Activated T-helper 2 cell treated with anti-CD3 and anti-CD28 coated beads, Interferon-gamma antibody, Interleukin-2, Interleukin-4, amounts not matched to agents 10 μg/mL and 5 μg/mL and 100 μg/mL, durations not matched to agents 14 hours and 24 hours and 36 hours (primary cell): Measurements from ENCODE around the gene PLS1. TPM values are rescaled to one million over a fixed set of nuclear protein-coding genes. Genes with fewer than 3 reads are reported as not detected.

ENCODE experiments used
- DNase-seq: peaks from one replicate; pipeline ENCODE4 v3.0.0; 2021; ENCODE audit warnings: low spot score
- H3K27ac Mint-ChIP-seq: one replicate; pipeline ENCODE4 v1.8.0; 2021; ENCODE audit warnings: mixed read lengths
- H3K27me3 Mint-ChIP-seq: one replicate; pipeline ENCODE4 v1.8.0; 2021; ENCODE audit warnings: low read depth, mixed read lengths
- H3K36me3 Mint-ChIP-seq: one replicate; pipeline ENCODE4 v1.8.0; 2021; ENCODE audit warnings: low read depth, mixed read lengths
- H3K4me1 Mint-ChIP-seq: one replicate; pipeline ENCODE4 v1.8.0; 2021; ENCODE audit warnings: low read depth, mixed read lengths
- H3K4me3 Mint-ChIP-seq: one replicate; pipeline ENCODE4 v1.8.0; 2021; ENCODE audit warnings: low read depth, mild to moderate bottlenecking, moderate library complexity, mixed read lengths
- H3K9me3 Mint-ChIP-seq: one replicate; pipeline ENCODE4 v1.8.0; 2021; ENCODE audit warnings: mixed read lengths
- intact Hi-C: fragments of 100-400 bp; cut with micrococcal nuclease; formaldehyde crosslinking; loops from one replicate; pipeline ENCODE4 v1.15.1; 2023
- total RNA-seq: library from RNA; stranded (reverse); gene quantifications from 2 replicates; pipeline ENCODE4 v1.2.3, GENCODE V29; 2022

The PLS1 gene
- total RNA-seq, 1 donor from 2014 or later = 6.2 TPM

DNA sequence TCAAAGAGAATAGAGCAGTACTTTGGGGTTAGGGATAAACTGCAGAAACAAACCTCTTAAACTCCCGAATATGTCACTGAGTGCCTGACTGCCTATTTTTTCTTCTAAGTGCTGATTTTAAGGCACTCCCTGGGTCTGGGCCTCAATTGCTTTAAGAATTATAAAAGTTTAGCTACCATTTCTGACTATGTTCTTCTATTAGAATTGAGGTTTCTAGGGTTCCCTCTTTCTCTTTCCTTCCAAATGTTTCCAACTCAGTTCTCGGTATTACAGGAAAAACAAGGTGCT is 28.9 kb downstream of the PLS1 start:
- DNase-seq = no peak
- H3K4me3 Mint-ChIP-seq = no peak overlapping the region
- intact Hi-C loops = no loop called here
- H3K36me3 Mint-ChIP-seq = no peaks in the 10 kb centered on the region
- no peaks in the 10 kb centered on the region for H3K9me3 Mint-ChIP-seq
- H3K4me1 Mint-ChIP-seq = peaks cover 5% of the 10 kb centered on the region
- no peaks in the 10 kb centered on the region for H3K27me3 Mint-ChIP-seq
- no peak overlapping the region for H3K27ac Mint-ChIP-seq

DNA sequence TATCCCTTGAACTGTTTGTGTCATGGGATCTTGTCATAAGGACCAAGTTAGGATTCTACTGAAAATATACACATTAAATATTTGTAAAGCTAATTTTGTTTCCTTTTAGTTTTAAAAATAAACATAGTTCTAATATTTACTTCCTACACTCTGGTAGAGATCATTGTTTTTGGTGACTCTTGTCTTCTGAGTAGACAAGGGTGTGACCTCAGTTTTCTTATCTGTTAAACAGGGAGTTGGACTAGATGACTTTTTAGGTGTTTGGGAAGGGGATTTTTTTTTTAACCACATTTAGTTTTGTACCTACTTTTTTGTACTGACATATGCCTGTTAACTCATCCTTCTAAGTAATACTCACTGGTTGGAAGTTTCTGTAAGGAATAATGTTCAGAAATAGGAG is 30.8 kb downstream of the PLS1 start:
- Mint-ChIP-seq H3K9me3 (no peaks in the 10 kb centered on the region), H3K27me3 (no peaks in the 10 kb centered on the region), H3K27ac (no peak overlapping the region), H3K4me1 (peaks cover 5% of the 10 kb centered on the region), H3K4me3 (no peak overlapping the region), H3K36me3 (no peaks in the 10 kb centered on the region)
- no peak for DNase-seq
- intact Hi-C loops = no loop called here

DNA sequence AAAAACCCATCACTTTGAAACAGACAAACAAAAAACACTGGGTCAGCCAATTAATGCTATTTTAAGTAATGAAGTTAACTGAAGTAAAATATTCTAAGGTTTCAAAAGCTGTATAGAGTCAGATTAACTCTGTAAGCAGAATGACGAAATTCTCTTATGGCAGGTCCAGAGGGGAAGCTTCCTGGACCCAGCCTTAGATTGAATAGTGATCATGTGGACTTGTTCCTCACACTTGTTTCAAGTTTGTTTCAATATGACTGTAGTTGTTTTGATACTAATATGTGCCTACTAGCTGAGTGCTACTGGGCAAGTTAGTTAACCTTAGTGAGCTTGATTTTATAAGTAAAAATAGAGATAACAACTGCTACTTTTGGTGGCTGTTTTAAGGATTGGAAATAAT is 32.6 kb downstream of the PLS1 start:
- Mint-ChIP-seq H3K27me3 (no peaks in the 10 kb centered on the region), H3K9me3 (no peaks in the 10 kb centered on the region), H3K4me3 (no peak overlapping the region), H3K36me3 (no peaks in the 10 kb centered on the region), H3K27ac (no peak overlapping the region), H3K4me1 (peaks cover 5% of the 10 kb centered on the region)
- DNase-seq = no peak
- intact Hi-C loops = no loop called here

DNA sequence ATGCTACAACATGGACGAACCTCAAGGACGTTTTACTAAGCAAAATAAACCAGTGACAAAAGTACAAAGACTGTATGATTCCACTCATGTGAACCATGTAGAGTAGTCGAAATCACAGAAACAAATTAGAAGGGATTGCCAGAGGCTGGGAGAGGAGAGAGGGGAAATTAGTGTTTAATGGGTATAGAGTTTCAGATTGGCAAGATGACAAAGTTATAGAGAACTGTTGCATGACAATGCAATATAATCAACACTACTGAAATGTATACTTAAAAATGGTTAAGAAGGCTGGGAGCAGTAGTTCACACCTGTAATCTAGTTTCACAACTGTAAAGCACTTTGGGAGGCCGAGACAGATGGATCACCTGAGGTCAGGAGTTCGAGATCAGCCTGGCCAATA is 36.9 kb downstream of the PLS1 start:
- no peak overlapping the region for H3K4me3 Mint-ChIP-seq
- no peaks in the 10 kb centered on the region for H3K9me3 Mint-ChIP-seq
- H3K4me1 Mint-ChIP-seq = no peaks in the 10 kb centered on the region
- DNase-seq = no peak
- no peak overlapping the region for H3K27ac Mint-ChIP-seq
- no peaks in the 10 kb centered on the region for H3K36me3 Mint-ChIP-seq
- peaks cover 4% of the 10 kb centered on the region for H3K27me3 Mint-ChIP-seq
- intact Hi-C loops = no loop called here

DNA sequence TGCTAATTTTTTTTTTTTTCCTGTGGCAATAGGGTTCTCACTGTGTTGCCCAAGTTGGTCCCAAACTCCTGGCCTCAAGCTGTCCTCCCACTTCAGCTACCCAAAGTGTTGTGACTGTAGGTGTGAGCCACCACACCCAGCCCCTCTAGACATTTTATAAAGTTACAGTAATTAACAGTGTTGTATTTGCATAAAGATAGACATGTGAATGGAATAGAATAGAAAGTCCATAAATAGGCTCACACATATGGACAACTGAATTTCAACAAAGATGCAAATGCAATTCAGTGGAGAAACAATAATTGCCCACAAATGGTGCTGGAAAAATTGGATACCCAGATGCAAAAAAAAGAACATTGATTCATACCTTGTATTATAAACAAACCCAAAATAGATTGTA is 39.9 kb downstream of the PLS1 start:
- no peak overlapping the region for H3K4me3 Mint-ChIP-seq
- H3K36me3 Mint-ChIP-seq = no peaks in the 10 kb centered on the region
- H3K27me3 Mint-ChIP-seq = peaks cover 4% of the 10 kb centered on the region
- no peak overlapping the region for H3K27ac Mint-ChIP-seq
- no peak for DNase-seq
- no peaks in the 10 kb centered on the region for H3K4me1 Mint-ChIP-seq
- intact Hi-C loops = no loop called here
- no peaks in the 10 kb centered on the region for H3K9me3 Mint-ChIP-seq

DNA sequence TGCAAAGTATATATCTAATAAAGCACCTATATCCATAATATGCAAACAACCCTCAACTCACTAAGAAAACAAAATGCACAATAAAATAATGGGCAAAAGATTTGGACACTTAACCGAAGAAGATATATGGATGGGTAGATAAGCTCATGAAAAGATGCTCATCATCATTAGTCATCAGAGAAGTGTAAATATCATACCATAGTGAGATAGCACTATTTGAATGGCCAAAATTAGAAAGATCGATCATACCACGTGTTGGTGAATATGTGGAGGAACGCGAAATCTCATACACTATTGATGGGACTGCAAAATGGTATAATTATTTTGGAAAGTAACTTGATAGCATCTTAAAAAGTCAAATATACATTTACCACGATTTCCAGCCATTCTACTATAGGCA is 40.5 kb downstream of the PLS1 start:
- DNase-seq = no peak
- Mint-ChIP-seq H3K9me3 (no peaks in the 10 kb centered on the region), H3K36me3 (no peaks in the 10 kb centered on the region), H3K4me3 (no peak overlapping the region), H3K27ac (no peak overlapping the region), H3K27me3 (peaks cover 4% of the 10 kb centered on the region), H3K4me1 (no peaks in the 10 kb centered on the region)
- intact Hi-C loops = no loop called here

DNA sequence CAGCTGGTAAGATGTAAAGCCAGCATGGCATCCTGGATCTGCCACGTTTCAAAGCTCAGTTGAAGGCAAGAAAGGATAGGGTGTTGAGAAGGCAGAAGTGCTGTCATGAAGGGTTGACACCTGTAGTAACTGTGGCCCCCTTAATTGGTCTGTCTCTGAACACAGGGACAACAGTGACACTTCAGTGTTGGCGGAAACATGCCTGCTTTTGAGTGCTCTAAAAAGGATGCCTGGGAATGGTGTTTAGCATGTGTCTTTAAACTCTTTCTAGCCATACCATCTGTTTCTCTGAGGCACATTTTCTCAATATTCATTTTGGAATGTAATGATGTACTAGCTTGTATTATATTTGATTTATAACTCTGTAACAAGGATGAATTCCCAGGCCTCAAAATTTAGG is 42.1 kb downstream of the PLS1 start:
- DNase-seq = no peak
- Mint-ChIP-seq H3K27me3 (peaks cover 4% of the 10 kb centered on the region), H3K4me1 (no peaks in the 10 kb centered on the region), H3K9me3 (no peaks in the 10 kb centered on the region), H3K27ac (no peak overlapping the region), H3K4me3 (no peak overlapping the region), H3K36me3 (no peaks in the 10 kb centered on the region)
- intact Hi-C loops = no loop called here

DNA sequence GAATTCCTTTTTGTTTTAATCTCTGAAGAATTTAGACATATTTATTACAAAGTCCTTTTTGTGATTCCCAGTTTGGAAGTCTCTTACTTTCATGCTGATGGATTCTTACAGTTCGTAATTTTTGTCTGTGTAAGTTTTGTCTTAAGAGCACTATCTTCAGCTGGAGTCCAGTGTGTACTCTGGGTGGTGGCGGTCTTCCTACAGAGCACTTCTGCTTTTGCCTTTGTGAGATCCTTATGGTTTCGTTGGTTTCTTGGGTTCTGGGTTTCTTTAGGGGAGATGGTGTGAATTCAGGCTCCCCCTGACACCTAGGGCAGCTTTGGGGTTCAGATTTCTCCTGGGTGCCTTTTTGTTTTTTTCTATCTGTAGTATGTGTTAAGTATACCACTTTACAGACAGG is 45.3 kb downstream of the PLS1 start:
- DNase-seq = no peak
- H3K36me3 Mint-ChIP-seq = no peaks in the 10 kb centered on the region
- intact Hi-C loops = no loop called here
- H3K27me3 Mint-ChIP-seq = no peaks in the 10 kb centered on the region
- H3K9me3 Mint-ChIP-seq = no peaks in the 10 kb centered on the region
- no peaks in the 10 kb centered on the region for H3K4me1 Mint-ChIP-seq
- H3K27ac Mint-ChIP-seq = no peak overlapping the region
- no peak overlapping the region for H3K4me3 Mint-ChIP-seq

DNA sequence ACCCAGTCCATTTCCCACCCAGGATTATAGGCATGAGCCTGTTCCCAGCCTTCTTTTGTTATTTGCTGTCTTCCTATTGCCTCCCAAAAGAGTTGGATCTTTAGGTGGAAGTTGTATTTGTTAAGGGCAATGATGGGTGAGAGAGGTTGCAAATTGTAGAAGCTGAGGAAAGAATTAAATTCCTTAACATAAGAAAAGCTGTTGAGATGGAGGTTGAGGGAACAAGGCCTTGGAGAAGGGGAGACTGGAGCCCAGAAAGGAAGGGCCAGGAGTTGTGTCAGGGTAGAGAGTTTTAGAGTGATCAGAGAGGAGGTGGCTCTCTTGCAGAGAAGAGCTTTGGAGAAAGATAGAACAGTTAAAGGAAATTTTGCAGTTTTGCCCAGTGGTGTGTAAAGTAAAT is 46.8 kb downstream of the PLS1 start:
- Mint-ChIP-seq H3K4me1 (no peaks in the 10 kb centered on the region), H3K27me3 (no peaks in the 10 kb centered on the region), H3K4me3 (no peak overlapping the region), H3K27ac (no peak overlapping the region), H3K9me3 (no peaks in the 10 kb centered on the region), H3K36me3 (no peaks in the 10 kb centered on the region)
- no peak for DNase-seq
- intact Hi-C loops = no loop called here

DNA sequence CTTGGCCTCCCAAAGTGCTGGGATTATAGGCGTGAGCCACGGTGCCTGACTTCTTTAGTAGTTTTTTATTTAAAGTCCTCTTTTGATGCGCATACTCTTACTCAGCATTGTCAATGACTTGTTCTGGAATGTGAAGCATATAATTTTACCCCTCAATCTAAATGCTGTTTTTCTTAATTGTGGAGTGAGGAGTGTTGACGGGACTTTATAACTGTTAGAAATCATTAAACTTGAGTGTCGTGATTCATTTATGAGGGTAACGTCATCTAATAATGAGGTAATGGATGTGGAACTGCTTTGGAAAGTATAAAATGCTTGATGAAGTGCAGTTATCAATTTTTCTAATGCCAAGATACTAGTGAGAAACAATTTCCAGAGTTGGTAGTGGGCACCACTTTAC is 48.3 kb downstream of the PLS1 start:
- Mint-ChIP-seq H3K9me3 (no peaks in the 10 kb centered on the region), H3K36me3 (no peaks in the 10 kb centered on the region), H3K27me3 (no peaks in the 10 kb centered on the region), H3K4me1 (no peaks in the 10 kb centered on the region), H3K4me3 (no peak overlapping the region), H3K27ac (no peak overlapping the region)
- intact Hi-C loops = no loop called here
- DNase-seq = no peak

DNA sequence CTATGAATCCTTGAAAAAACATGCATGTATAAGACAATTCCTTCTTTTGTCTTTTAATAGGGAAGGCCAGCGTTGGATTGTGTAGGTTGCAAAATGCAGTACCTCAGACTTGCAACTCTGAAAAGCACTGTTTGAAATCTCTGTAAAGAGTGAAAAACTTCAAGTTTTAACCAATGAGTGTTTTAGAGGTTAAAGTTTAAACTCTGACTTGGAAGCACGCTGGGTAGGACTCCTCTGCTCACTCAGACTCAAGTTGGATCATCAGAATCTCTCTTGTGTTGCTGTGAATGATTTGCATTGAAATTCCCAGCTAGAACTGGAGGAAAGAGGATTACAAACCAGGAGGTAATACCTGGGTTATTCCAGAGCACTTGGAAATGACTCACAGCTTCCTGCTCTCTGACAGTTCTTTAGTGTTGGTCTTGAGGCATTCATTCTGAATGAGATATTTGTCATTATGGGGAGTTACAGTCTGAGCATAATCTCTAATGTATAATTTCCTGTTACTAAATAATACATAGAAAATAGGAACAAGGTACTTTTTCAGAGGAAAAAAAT is 49.1 kb downstream of the PLS1 start:
- no peak for DNase-seq
- Mint-ChIP-seq H3K4me1 (no peaks in the 10 kb centered on the region), H3K9me3 (no peaks in the 10 kb centered on the region), H3K4me3 (no peak overlapping the region), H3K36me3 (no peaks in the 10 kb centered on the region), H3K27ac (no peak overlapping the region), H3K27me3 (no peaks in the 10 kb centered on the region)
- intact Hi-C loops = no loop called here

DNA sequence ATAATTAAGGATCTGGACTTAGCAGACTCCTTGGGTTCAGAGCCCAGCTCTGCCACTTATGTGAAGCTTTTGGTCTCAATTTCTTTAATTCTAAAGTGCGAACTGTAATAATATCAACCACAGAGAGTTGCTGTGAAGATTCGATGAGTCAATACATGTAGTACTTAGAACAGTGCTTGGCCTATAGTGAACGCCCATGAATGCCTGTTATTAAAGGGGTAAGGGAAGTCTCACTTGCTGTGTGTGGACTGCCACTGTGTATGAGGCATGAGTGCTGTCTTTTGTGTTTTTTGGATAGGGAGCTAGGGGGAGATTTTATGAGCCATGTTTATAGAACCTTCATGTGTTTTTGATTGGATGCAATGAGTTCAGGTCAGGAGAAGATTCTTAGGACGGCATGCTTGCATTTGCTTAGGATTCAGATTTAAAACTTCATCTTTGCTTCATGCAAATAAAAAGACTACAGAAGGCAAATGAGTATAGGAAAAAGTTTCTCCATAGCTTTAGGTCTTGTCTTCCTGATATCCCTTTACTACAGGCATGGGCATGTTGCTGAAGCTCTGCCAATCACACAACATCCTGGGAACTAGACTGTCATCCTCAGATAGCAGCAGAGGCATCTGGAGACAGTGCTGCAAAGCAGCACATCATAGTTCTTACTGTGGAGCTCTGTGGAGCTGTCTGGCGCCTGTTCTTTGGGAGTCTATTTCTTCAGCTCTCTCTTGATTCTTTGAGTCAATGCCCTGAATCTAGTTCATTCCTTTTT is 50.0 kb downstream of the PLS1 start:
- Mint-ChIP-seq H3K27me3 (no peaks in the 10 kb centered on the region), H3K4me3 (no peak overlapping the region), H3K36me3 (no peaks in the 10 kb centered on the region), H3K9me3 (no peaks in the 10 kb centered on the region), H3K27ac (no peak overlapping the region), H3K4me1 (no peaks in the 10 kb centered on the region)
- DNase-seq = no peak
- intact Hi-C loops = no loop called here

DNA sequence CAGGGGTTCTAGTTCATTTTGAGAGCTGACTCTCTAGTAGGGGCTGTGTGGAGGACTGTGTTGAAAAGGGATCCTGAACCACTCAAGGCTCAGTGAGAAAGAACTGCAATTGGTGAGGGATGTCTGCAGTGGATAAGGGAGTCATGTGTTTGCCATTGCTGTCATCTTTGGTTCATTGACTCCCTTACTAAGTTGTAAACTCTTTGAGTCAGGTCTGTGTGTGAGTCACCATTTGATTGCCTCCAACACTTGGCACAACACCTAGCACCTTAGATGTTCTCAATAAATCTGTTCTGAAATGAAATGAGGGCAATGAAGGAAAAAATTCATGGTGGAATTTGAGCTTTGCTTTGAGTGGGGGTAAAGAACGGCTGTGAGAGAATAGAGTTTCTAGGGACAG is 51.7 kb downstream of the PLS1 start:
- Mint-ChIP-seq H3K9me3 (no peaks in the 10 kb centered on the region), H3K27me3 (no peaks in the 10 kb centered on the region), H3K36me3 (no peaks in the 10 kb centered on the region), H3K27ac (no peak overlapping the region), H3K4me3 (no peak overlapping the region), H3K4me1 (no peaks in the 10 kb centered on the region)
- intact Hi-C loops = no loop called here
- no peak for DNase-seq

DNA sequence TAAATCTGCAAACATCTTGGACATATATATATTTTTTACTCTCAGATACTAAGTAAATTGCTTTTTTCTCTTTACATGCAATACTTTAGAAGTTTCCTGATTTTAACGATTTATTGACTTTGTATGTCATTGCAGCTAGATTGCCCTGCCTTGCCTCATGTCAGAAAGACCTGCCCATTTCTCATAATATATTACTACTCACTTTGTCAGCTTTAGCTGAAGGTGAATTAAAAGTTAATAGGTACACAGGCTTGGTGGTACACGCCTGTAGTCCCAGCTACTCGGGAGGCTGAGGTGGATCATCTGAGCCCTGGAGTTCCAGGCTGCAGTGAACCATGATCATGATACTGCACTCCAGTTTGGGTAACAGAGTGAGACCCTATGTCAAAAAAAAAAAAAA is 52.8 kb downstream of the PLS1 start:
- intact Hi-C loops = no loop called here
- Mint-ChIP-seq H3K27me3 (no peaks in the 10 kb centered on the region), H3K9me3 (no peaks in the 10 kb centered on the region), H3K4me1 (no peaks in the 10 kb centered on the region), H3K36me3 (no peaks in the 10 kb centered on the region), H3K27ac (no peak overlapping the region), H3K4me3 (no peak overlapping the region)
- DNase-seq = no peak
